Measurements from ENCODE around the gene KRTAP12-4.
"Not testable (repeated sequence)": the region's sequence is repeated elsewhere in the genome, so short reads cannot be mapped to it uniquely, and the experiment has no call there.

The KRTAP12-4 gene

GRCh38 chr21:44628707-44629391, 25.6 kb downstream of the KRTAP12-4 start:
- DNase-seq: no peak

- DNase-seq: not testable (repeated sequence)
These were observed 26.6 kb downstream of the KRTAP12-4 start for GRCh38 chr21:44627831-44628233.

GRCh38 chr21:44627181-44627822, 27.2 kb downstream of the KRTAP12-4 start:
- DNase-seq: not testable (repeated sequence)

- DNase-seq: no peak
These were observed 27.8 kb downstream of the KRTAP12-4 start, which contains the start of gene KRTAP10-9 for GRCh38 chr21:44626673-44627143. KRTAP10-9 (plus strand) TSS chr21:44627093; CDS start chr21:44627172, 79 bp downstream.

- DNase-seq: peak; percentile 38 to 52
These were observed 28.2 kb downstream of the KRTAP12-4 start for GRCh38 chr21:44626262-44626661.

- no peak for DNase-seq
These were observed 28.7 kb downstream of the KRTAP12-4 start for GRCh38 chr21:44625756-44626155.

GRCh38 chr21:44623575-44623974, 30.9 kb downstream of the KRTAP12-4 start:
- DNase-seq: no peak

GRCh38 chr21:44619886-44620285, 34.6 kb downstream of the KRTAP12-4 start:
- DNase-seq: no peak

- peak; percentile 72 to 73 for DNase-seq
These were observed 35.5 kb downstream of the KRTAP12-4 start for GRCh38 chr21:44618909-44619308.

GRCh38 chr21:44618504-44618903, 36.0 kb downstream of the KRTAP12-4 start:
- DNase-seq: peak in 1 of 2 donors; percentile 11

- DNase-seq: no peak
These were observed 37.4 kb downstream of the KRTAP12-4 start for GRCh38 chr21:44617071-44617501.

GRCh38 chr21:44616591-44616926, 37.9 kb downstream of the KRTAP12-4 start:
- DNase-seq: no peak

GRCh38 chr21:44615911-44616590, 38.4 kb downstream of the KRTAP12-4 start:
- no peak for DNase-seq

GRCh38 chr21:44615466-44615865, 39.0 kb downstream of the KRTAP12-4 start:
- no peak for DNase-seq

- no peak for DNase-seq
These were observed 39.5 kb downstream of the KRTAP12-4 start for GRCh38 chr21:44614961-44615391.

- DNase-seq: no peak
These were observed 40.3 kb downstream of the KRTAP12-4 start for GRCh38 chr21:44614161-44614631.

GRCh38 chr21:44613386-44614155, 40.9 kb downstream of the KRTAP12-4 start:
- DNase-seq: no peak

GRCh38 chr21:44612669-44613229, 41.7 kb downstream of the KRTAP12-4 start:
- no peak for DNase-seq

- no peak for DNase-seq
These were observed 42.4 kb downstream of the KRTAP12-4 start, which contains the start of gene KRTAP10-8 for GRCh38 chr21:44612029-44612486. KRTAP10-8 (plus strand) TSS chr21:44612079; CDS start chr21:44612101, 22 bp downstream.

- no peak for DNase-seq
These were observed 42.9 kb downstream of the KRTAP12-4 start for GRCh38 chr21:44611551-44611950.

GRCh38 chr21:44610157-44610843, 44.2 kb downstream of the KRTAP12-4 start:
- not testable (repeated sequence) for DNase-seq
